Activated CD8-positive, alpha-beta memory T cell treated with anti-CD3 and anti-CD28 coated beads, Interleukin-2, amount 10 ng/mL, durations not matched to agents 7 days and 5 days (primary cell): ENCODE data around the gene MPIG6B. TPM values are rescaled to one million over a fixed set of nuclear protein-coding genes. Genes with fewer than 3 reads are reported as not detected.

Source experiments
- ATAC-seq: fragments of 150-1000 bp; cut with Tn5 transposase; one replicate; pipeline ENCODE4 v1.10.0; 2021; ENCODE audit warnings: moderate library complexity
- CTCF ChIA-PET: fragments of 350-600 bp; sonication (Branson Sonifier 250); formaldehyde crosslinking; loops from one replicate; lab custom pipeline; 2021; ENCODE audit warnings: antibody characterized with exemption; lab: Charles Lee
- DNase-seq: peaks from one replicate; pipeline ENCODE4 v3.0.0-alpha.2; 2020
- H3K27ac Mint-ChIP-seq: one replicate; pipeline ENCODE4 v1.8.0; 2021; ENCODE audit warnings: mild to moderate bottlenecking, mixed read lengths
- H3K27me3 Mint-ChIP-seq: one replicate; pipeline ENCODE4 v1.8.0; 2021; ENCODE audit warnings: mixed read lengths
- H3K36me3 Mint-ChIP-seq: one replicate; pipeline ENCODE4 v1.8.0; 2021; ENCODE audit warnings: mild to moderate bottlenecking, mixed read lengths
- H3K4me1 Mint-ChIP-seq: one replicate; pipeline ENCODE4 v1.8.0; 2021; ENCODE audit warnings: mixed read lengths
- H3K4me3 Mint-ChIP-seq: one replicate; pipeline ENCODE4 v1.8.0; 2021; ENCODE audit warnings: mild to moderate bottlenecking, moderate library complexity, mixed read lengths
- H3K9me3 Mint-ChIP-seq: one replicate; pipeline ENCODE4 v1.8.0; 2022; ENCODE audit warnings: low read depth, mixed read lengths
- total RNA-seq, 2 experiments: library from RNA; stranded (reverse); gene quantifications; one replicate each; pipeline ENCODE4 v1.2.3, GENCODE V29; 2021

The MPIG6B gene
- total RNA-seq, 2 experiments from 2014 or later, result 0.20 to 0.33 TPM

DNA sequence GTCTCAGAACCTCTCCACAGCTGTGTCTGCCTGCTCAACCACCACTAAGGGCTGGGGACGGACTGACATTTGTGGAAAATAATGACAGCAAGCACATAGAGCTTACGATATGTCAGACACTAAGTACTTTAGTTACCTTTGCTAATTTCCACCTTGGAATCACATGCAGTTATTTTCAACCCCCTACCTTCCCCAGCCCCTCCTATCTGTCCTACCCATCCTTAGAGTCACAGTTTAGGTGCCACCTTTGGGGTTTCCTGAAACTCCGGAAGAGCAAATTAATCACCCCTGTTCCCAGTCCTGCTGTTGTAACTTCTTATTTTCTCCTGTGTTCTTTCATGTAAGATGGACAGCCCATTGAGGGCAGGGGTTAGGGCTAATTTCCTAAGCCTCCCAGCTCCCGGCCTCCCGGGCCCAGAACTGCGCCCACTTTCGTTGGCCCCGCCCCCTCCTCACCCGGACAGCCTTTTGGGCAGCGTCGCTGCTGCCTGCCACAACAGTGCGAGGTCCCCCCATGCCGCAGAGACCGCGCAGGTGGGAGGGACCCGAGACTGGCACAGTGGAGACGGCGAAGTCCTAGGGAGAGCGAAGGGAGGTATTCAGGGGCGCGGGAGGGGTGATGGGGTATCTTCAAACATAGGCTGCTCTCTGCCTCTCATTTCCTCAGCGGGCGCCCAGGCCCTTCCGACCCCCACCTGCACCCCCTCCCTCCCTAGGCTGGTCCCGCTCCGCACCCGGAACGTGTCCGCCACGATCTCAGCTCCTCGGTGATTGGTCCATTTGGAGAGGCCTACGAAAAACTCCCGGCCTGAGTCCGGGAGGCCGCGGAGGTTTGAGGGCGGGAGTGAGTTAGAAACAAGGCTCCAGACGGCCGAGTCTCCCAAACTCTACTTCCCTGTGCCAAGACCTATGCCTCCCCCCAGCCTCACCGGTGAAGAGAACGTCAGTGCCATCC lies 4.8 kb downstream of the MPIG6B start:
- H3K27me3 Mint-ChIP-seq, result no peaks in the 10 kb centered on the region
- peaks cover 27% of the 10 kb centered on the region for H3K36me3 Mint-ChIP-seq
- DNase-seq (no peak), ATAC-seq (no peak)
- CTCF ChIA-PET, result interaction anchor here (0.6 to 4.9 kb wide), 10 partner anchors 10 to 90 kb away, joined by 3 to 60 read pairs (median 3); partner anchors contain the start of genes CLIC1 and MSH5
- H3K9me3 Mint-ChIP-seq, result no peaks in the 10 kb centered on the region
- H3K4me1 Mint-ChIP-seq, result peaks cover 60% of the 10 kb centered on the region
- peak overlapping the region; percentile 58 for H3K27ac Mint-ChIP-seq
- H3K4me3 Mint-ChIP-seq, result peak overlapping the region; percentile 39

DNA sequence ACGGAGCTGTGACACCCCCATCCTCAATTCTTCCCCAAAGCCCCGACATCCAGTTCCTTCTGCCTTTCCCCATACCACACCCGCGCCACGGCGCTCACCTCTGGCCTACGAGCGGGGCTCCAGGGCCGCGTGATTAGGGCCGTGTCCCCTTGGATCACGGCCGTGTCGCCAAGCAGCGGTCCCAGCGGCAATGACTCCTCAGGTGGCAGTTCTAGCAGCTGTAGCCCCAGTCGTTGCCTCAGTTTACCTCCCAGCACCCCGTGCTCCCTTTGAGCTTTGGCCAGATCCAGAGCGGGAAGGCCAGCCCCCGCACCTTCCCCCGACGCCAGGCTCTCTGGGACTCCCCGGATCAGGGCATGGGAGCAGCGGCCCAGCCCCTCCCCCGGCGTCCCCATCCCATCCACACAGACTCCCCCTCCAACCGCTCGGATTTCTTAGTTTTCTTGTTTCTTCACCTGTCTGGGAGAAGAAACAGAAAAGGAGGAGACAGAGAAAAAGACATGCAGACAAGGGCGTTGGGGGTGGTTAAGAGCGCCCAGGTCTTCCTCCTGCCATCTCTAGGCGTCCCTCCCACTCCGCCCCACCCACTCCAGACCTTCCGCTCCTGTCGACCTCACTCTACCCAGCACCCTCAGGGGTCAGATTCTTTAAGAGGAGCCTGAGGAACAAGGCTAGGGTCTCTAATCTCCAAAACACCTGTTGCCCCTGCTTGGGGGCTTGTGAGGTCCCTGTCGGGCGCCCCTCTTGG lies 5.8 kb downstream of the MPIG6B start, which contains the start of gene DDAH2:
DDAH2 (minus strand) TSS at position 533 of the 748 bp plus-strand sequence; CDS start at position 395, 138 bp downstream.
- no peaks in the 10 kb centered on the region for H3K9me3 Mint-ChIP-seq
- DNase-seq, result no peak
- H3K36me3 Mint-ChIP-seq, result peaks cover 36% of the 10 kb centered on the region
- CTCF ChIA-PET, result interaction anchor here (0.6 to 5.3 kb wide), 17 partner anchors 10 to 102 kb away, joined by 3 to 60 read pairs (median 6); partner anchors contain the start of genes C6orf47, CLIC1, HSPA1B and LSM2
- peak; percentile 10 for ATAC-seq
- H3K27ac Mint-ChIP-seq, result peak within 1 kb of the TSS; percentile 80
- peaks cover 63% of the 10 kb centered on the region for H3K4me1 Mint-ChIP-seq
- no peaks in the 10 kb centered on the region for H3K27me3 Mint-ChIP-seq
- H3K4me3 Mint-ChIP-seq, result peak within 1 kb of the TSS; percentile 86

DNA sequence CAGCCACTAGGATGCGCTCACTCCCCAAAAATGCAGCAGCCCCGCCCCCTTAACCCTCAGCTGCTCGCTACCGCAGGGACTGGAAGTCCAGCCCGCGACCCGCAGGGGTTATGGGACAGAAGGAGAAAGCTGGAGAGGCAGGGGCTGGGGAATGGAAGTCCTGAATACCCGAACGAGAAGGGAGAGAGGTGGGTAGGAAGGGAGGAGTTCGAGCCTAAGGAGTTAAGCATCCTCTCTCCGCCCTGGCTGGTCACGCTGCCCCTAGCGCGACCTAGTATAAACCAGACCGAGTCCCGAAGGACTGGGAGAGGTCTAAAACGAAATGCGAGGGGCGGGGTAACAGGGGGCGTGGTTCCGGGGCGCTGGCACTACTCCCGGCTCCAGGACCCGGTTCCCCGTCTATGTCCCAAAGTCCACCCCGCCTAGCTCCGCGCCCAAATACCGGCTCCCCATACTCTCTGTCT lies 6.4 kb downstream of the MPIG6B start:
- CTCF ChIA-PET, result interaction anchor here (0.6 to 5.3 kb wide), 17 partner anchors 10 to 188 kb away, joined by 3 to 60 read pairs (median 6); partner anchors contain the start of genes C6orf47, CLIC1, DDX39B and HSPA1B

DNA sequence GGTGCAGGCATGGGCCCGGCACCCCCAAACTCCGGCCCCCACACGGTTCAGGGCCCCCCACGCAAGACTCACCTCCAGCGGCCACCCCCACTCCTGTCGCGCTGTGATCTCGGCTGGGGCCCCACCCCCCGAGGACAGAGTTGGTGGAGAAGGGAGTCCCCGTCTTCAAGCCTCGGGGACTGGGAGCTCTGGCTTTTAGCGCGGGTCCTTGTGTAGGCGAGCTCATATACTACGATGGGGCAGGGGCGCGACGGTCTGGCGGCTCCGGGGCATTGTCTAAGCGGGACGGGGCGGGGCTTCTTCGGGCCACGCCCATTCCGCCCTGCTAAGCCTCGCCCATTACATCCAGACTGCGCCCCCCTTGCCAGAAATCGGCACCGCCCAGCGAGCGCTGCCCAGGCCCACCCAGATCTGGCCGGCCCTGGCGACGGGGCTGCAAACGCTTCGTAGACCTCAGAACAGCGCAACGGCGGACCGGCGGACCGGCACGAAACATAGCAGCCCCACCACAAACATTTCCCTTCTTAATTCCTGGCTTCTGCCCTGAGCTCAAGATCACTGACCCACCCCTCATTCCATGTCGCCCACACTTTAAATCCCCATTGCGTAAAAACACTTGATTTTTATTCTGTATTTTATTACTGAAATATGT lies 6.9 kb downstream of the MPIG6B start:
- peaks cover 66% of the 10 kb centered on the region for H3K4me1 Mint-ChIP-seq
- ATAC-seq, result peak; percentile 62
- H3K4me3 Mint-ChIP-seq, result peak overlapping the region; percentile 86
- H3K27me3 Mint-ChIP-seq, result no peaks in the 10 kb centered on the region
- H3K36me3 Mint-ChIP-seq, result peaks cover 47% of the 10 kb centered on the region
- CTCF ChIA-PET, result interaction anchor here (0.6 to 5.3 kb wide), 20 partner anchors 9 to 189 kb away, joined by 3 to 60 read pairs (median 5); partner anchors contain the start of genes ABHD16A, C6orf47, CLIC1 and DDX39B
- no peaks in the 10 kb centered on the region for H3K9me3 Mint-ChIP-seq
- H3K27ac Mint-ChIP-seq, result peak overlapping the region; percentile 80
- peak; percentile 80 for DNase-seq

More for the DNA sequence above, 6.4 kb downstream of the MPIG6B start:
- H3K4me3 Mint-ChIP-seq, result peak overlapping the region; percentile 86
- no peaks in the 10 kb centered on the region for H3K9me3 Mint-ChIP-seq
- peaks cover 65% of the 10 kb centered on the region for H3K4me1 Mint-ChIP-seq
- H3K27me3 Mint-ChIP-seq, result no peaks in the 10 kb centered on the region
- ATAC-seq (peak; percentile 72), DNase-seq (peak; percentile 87)
- peaks cover 42% of the 10 kb centered on the region for H3K36me3 Mint-ChIP-seq
- peak overlapping the region; percentile 80 for H3K27ac Mint-ChIP-seq

DNA sequence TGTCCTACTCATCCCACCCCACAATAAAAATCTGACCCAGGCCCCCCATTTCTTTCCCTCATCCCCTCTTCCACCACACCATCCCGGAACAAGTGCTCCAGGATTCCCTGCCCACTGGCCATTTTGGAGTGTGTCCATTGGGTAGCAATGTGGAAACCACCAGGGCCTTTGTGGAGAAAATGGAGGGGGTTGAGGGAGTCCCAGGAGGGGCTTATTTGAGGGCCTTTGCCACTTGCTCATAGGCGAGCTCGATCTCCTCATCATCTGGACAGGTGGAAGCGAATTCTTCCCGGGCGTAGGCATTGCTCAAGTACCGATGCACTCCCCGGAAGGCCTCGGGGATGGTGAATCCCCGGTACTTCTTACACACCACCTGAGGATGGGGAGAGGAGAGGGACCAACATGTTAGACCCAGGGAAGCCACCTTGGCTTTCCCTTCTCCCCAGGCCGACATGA lies 7.5 kb downstream of the MPIG6B start:
- ATAC-seq, result no peak
- Mint-ChIP-seq H3K27me3 (no peaks in the 10 kb centered on the region), H3K4me1 (peaks cover 64% of the 10 kb centered on the region), H3K36me3 (peaks cover 50% of the 10 kb centered on the region), H3K27ac (peak overlapping the region; percentile 80), H3K4me3 (peak overlapping the region; percentile 86), H3K9me3 (no peaks in the 10 kb centered on the region)
- DNase-seq, result no peak
- CTCF ChIA-PET, result interaction anchor here (0.9 to 5.3 kb wide), 13 partner anchors 9 to 101 kb away, joined by 3 to 60 read pairs (median 6); partner anchors contain the start of genes ABHD16A, C6orf47, CLIC1 and GPANK1

DNA sequence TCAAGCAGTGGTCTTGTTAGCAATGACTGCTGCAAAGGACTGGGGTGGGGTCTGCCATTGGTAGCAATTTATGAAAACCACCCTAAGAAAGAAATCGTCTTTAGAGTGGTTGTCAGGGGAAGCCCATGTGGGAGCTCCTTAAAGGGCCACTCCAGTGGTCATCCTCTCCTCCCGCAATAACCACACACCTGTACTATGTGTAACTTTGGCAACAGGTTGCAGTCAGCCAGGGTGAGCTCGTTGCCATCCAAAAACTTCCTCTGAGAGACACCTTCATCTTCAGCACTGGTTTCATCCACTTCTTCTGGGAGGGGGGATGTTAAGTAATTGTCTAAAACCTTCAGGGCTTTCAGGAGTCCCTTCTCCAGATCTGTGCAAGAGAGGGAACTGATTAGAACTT lies 8.9 kb downstream of the MPIG6B start:
- H3K27ac Mint-ChIP-seq, result peak overlapping the region; percentile 43
- no peak for DNase-seq
- peaks cover 50% of the 10 kb centered on the region for H3K36me3 Mint-ChIP-seq
- CTCF ChIA-PET, result interaction anchor here (0.9 to 5.3 kb wide), 4 partner anchors 38 to 185 kb away, joined by 3 to 51 read pairs (median 6); partner anchors contain the start of gene ATP6V1G2
- ATAC-seq, result no peak
- H3K27me3 Mint-ChIP-seq, result no peaks in the 10 kb centered on the region
- H3K4me1 Mint-ChIP-seq, result peaks cover 56% of the 10 kb centered on the region
- no peaks in the 10 kb centered on the region for H3K9me3 Mint-ChIP-seq
- no peak overlapping the region for H3K4me3 Mint-ChIP-seq

DNA sequence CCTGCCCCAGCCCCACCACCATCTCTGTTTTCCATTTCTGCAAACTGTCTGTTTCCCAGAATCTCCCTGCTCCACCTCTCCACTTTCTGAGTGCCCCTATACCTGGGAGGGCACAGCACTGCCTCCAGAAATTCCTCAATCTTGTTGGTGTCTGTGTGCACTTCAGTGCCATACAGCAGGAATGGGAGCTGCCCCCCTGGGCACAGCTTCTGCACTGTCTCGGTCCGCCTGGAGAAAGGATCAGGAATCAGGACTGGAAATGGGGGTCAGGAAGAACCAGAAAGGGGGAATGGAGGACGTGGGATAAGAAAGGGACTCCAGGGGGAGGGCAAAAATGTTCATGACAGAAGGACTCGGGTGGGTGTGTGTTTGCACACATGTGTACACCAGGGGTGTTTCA lies 10.6 kb downstream of the MPIG6B start:
- ATAC-seq (no peak), DNase-seq (no peak)
- peak overlapping the region; percentile 96 for H3K27ac Mint-ChIP-seq
- H3K36me3 Mint-ChIP-seq, result peaks cover 47% of the 10 kb centered on the region
- no peaks in the 10 kb centered on the region for H3K27me3 Mint-ChIP-seq
- CTCF ChIA-PET, result interaction anchor here (2.0 to 5.3 kb wide), 2 partner anchors 36 to 98 kb away, joined by 8 to 51 read pairs; no protein-coding TSS in a partner anchor
- H3K4me1 Mint-ChIP-seq, result peaks cover 64% of the 10 kb centered on the region
- H3K9me3 Mint-ChIP-seq, result no peaks in the 10 kb centered on the region
- H3K4me3 Mint-ChIP-seq, result peak overlapping the region; percentile 91

DNA sequence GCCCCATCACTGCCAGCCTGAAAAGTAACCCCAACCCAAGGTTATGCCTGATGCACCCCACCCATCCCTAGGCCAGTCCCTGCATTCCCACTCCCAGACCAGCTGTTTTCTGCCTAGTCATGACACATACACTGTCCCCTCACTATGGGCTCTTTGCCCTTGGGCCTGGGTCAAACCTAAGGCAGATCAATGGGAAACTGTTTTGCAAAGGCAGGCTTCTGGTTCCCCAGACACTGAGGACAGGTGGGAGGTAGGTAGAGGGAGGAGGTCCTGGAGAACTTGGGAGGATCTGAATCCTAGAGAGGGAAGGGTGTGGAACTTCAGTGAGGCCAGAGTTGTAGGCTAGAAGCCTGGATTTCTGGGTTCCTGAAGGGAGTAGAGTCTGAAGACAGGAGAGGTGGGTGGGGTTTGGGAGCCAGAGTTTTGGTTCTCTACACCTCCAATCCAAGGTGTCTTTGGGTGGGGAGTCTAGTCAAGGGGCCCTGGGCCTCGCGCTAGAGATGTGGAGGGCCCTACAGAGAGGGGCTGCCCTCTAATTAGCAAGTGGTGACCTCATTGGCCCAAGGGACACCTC lies 11.2 kb downstream of the MPIG6B start:
- H3K4me3 Mint-ChIP-seq, result peak overlapping the region; percentile 91
- ATAC-seq, result no peak
- H3K27ac Mint-ChIP-seq, result peak overlapping the region; percentile 96
- no peak for DNase-seq
- no peaks in the 10 kb centered on the region for H3K27me3 Mint-ChIP-seq
- peaks cover 47% of the 10 kb centered on the region for H3K36me3 Mint-ChIP-seq
- H3K9me3 Mint-ChIP-seq, result no peaks in the 10 kb centered on the region
- CTCF ChIA-PET, result interaction anchor here (1.0 to 4.5 kb wide), 5 partner anchors 11 to 130 kb away, joined by 3 to 40 read pairs (median 3); partner anchors contain the start of gene MPIG6B
- H3K4me1 Mint-ChIP-seq, result peaks cover 65% of the 10 kb centered on the region

DNA sequence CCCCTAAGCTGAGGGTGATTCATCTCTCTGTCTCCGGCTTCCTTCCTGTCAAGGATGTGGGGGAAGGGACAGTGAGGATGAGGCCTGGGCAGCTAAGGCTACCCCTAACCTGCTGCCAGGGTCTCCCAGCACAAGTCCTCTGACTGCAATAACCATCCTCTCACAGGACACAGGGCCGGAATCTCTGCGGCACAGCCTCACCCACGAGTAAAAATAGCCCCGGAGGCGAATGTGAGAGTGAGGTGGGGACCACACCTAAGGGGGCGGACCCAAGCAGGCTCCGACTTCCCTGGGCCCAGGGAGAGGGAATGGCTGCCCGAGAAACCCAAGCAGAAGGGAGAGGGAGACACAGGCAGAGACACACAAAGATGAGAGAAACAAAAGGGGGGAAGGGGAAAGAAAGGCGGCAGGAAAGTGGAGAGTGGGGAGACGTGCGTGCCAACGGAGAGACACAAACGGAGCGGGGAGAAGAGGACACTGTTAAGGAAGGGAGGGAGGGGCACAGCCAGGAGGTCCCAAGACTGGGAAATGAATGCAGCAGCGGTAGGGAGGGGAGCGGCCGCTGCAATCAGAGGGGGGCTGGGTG lies 11.7 kb downstream of the MPIG6B start:
- H3K27ac Mint-ChIP-seq, result peak overlapping the region; percentile 96
- ATAC-seq, result peak; percentile 40
- H3K4me3 Mint-ChIP-seq, result peak overlapping the region; percentile 91
- H3K9me3 Mint-ChIP-seq, result no peaks in the 10 kb centered on the region
- DNase-seq, result peak; percentile 85
- H3K27me3 Mint-ChIP-seq, result no peaks in the 10 kb centered on the region
- H3K36me3 Mint-ChIP-seq, result peaks cover 47% of the 10 kb centered on the region
- CTCF ChIA-PET, result interaction anchor here (0.7 to 4.5 kb wide), 10 partner anchors 12 to 129 kb away, joined by 3 to 40 read pairs (median 3); partner anchors contain the start of genes LY6G5C, MPIG6B and VARS1
- H3K4me1 Mint-ChIP-seq, result peaks cover 67% of the 10 kb centered on the region

DNA sequence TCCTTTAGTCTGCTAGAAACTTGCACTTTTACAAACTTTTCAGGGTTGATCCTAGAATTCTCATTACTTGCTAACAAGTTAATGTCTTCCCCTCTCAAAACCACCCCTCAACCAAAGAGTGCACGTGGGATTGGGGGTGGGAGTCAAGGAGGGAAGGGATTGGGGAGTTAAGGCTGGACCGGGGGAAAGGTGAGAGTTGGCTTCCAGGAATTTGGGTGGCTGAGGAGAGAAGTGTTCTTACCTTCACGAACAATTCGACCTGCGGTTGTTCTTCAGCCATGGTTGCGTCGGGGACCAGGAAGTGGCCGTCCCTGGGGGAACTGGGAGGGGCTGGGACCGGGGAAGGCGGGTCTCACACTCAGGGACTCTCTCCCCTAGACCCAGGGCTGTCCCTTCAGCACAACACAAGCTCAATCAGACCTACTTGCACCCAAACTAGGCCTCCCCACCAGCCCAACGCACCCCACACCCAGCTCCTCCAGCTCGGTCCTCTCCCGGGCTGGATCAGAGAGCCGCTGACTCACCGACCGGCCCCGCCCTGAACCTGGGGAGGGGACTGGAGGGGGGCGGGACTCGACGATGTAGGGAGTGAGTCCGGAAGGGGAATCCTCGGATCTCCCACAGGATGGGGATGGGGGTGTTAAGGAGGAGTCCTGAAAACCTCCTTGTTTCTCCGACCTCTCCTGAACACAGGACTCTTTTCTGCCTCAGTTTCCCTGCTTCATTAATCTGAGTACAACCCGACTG lies 13.0 kb downstream of the MPIG6B start, which contains the start of gene CLIC1:
CLIC1 (minus strand) TSS at position 510 of the 747 bp plus-strand sequence; CDS start at position 280, 230 bp downstream.
- Mint-ChIP-seq H3K4me3 (peak within 1 kb of the TSS; percentile 91), H3K36me3 (peaks cover 42% of the 10 kb centered on the region), H3K27ac (peak within 1 kb of the TSS; percentile 96), H3K27me3 (no peaks in the 10 kb centered on the region), H3K9me3 (no peaks in the 10 kb centered on the region), H3K4me1 (peaks cover 63% of the 10 kb centered on the region)
- ATAC-seq, result peak; percentile 38
- CTCF ChIA-PET, result interaction anchor here (0.6 to 5.8 kb wide), 13 partner anchors 8 to 94 kb away, joined by 3 to 60 read pairs (median 4); partner anchors contain the start of genes ABHD16A, DDAH2, HSPA1B and LY6G5C
- DNase-seq, result peak; percentile 91
